NCI-H526 treated with DMSO at 0.1 percent for 48 hours (cell line): ENCODE measurements around the gene FARP1.
"Not testable (repeated sequence)": the region's sequence is repeated elsewhere in the genome, so short reads cannot be mapped to it uniquely, and the experiment has no call there.

ENCODE experiments used
- DNase-seq: peaks from one replicate; lab custom pipeline; 2025; lab: John Stamatoyannopoulos, UW

FARP1 gene

GRCh38 chr13:98260357-98261164 lies 117.7 kb downstream of the FARP1 start:
- DNase-seq: no peak

GRCh38 chr13:98261165-98261702 lies 118.3 kb downstream of the FARP1 start:
- DNase-seq: no peak

- DNase-seq: peak; percentile 95
These were observed 119.4 kb downstream of the FARP1 start for GRCh38 chr13:98262292-98262691.

GRCh38 chr13:98263841-98264240 lies 120.9 kb downstream of the FARP1 start:
- no peak for DNase-seq

- no peak for DNase-seq
These were observed 122.0 kb downstream of the FARP1 start for GRCh38 chr13:98264877-98265276.

GRCh38 chr13:98265692-98266551 lies 123.0 kb downstream of the FARP1 start:
- DNase-seq: no peak

GRCh38 chr13:98267080-98267912 lies 124.4 kb downstream of the FARP1 start:
- no peak for DNase-seq

- DNase-seq: no peak
These were observed 126.5 kb downstream of the FARP1 start for GRCh38 chr13:98269386-98269785.

GRCh38 chr13:98270819-98271218 lies 127.9 kb downstream of the FARP1 start:
- DNase-seq: no peak

- not testable (repeated sequence) for DNase-seq
These were observed 128.8 kb downstream of the FARP1 start for GRCh38 chr13:98271646-98272045.

GRCh38 chr13:98272549-98272948 lies 129.7 kb downstream of the FARP1 start:
- no peak for DNase-seq

- no peak for DNase-seq
These were observed 130.4 kb downstream of the FARP1 start for GRCh38 chr13:98273067-98273823.

GRCh38 chr13:98273824-98274742 lies 131.2 kb downstream of the FARP1 start:
- no peak for DNase-seq

- no peak for DNase-seq
These were observed 132.1 kb downstream of the FARP1 start for GRCh38 chr13:98274921-98275487.

GRCh38 chr13:98275681-98276171 lies 132.8 kb downstream of the FARP1 start:
- no peak for DNase-seq

- no peak for DNase-seq
These were observed 133.6 kb downstream of the FARP1 start for GRCh38 chr13:98276486-98276885.

GRCh38 chr13:98278068-98278724 lies 135.3 kb downstream of the FARP1 start:
- DNase-seq: no peak

GRCh38 chr13:98279473-98280175 lies 136.7 kb downstream of the FARP1 start:
- peak; percentile 85 for DNase-seq
